Hepatocyte (in vitro differentiated cells): ENCODE measurements around the gene PIK3C2G. TPM values are rescaled to one million over a fixed set of nuclear protein-coding genes. Genes with fewer than 3 reads are reported as not detected.

Experiments
- DNase-seq: peaks from one replicate; pipeline ENCODE4 v3.0.0-alpha.2; 2016; ENCODE audit warnings: low spot score
- H2AFZ ChIP-seq: fragments of 200-600 bp; sonication (generic); 2 replicates; pipeline ENCODE4 v1.6.0; 2016; ENCODE audit warnings: antibody characterized with exemption, mild to moderate bottlenecking
- H3K27ac ChIP-seq: fragments of 200-600 bp; sonication (generic); 2 replicates; pipeline ENCODE4 v1.5.1; 2016; ENCODE audit warnings: mild to moderate bottlenecking
- H3K27me3 ChIP-seq: fragments of 200-600 bp; sonication (generic); 2 replicates; pipeline ENCODE4 v1.6.1; 2016
- H3K36me3 ChIP-seq: fragments of 200-600 bp; sonication (generic); replicated peaks from 2 replicates; pipeline ENCODE4 v1.5.1; 2016; ENCODE audit warnings: low read depth; ENCODE audit not compliant: insufficient read depth
- H3K4me1 ChIP-seq: fragments of 200-600 bp; sonication (generic); 2 replicates; pipeline ENCODE4 v1.5.1; 2016; ENCODE audit warnings: mild to moderate bottlenecking, moderate library complexity; ENCODE audit not compliant: insufficient read depth
- H3K4me2 ChIP-seq: fragments of 200-600 bp; sonication (generic); 2 replicates; pipeline ENCODE4 v1.6.0; 2016
- H3K4me3 ChIP-seq: fragments of 200-600 bp; sonication (generic); 2 replicates; pipeline ENCODE4 v1.5.1; 2016; ENCODE audit warnings: mild to moderate bottlenecking
- H3K79me2 ChIP-seq: fragments of 200-600 bp; sonication (generic); 2 replicates; pipeline ENCODE4 v1.6.0; 2017; ENCODE audit warnings: mild to moderate bottlenecking
- H3K9me2 ChIP-seq: fragments of 200-600 bp; sonication (generic); replicated peaks from 2 replicates; pipeline ENCODE4 v1.6.0; 2017; ENCODE audit warnings: mild to moderate bottlenecking; ENCODE audit not compliant: insufficient read depth
- H3K9me3 ChIP-seq: fragments of 200-600 bp; sonication (generic); 2 replicates; pipeline ENCODE4 v1.5.1; 2016; ENCODE audit warnings: low read depth, mild to moderate bottlenecking
- H4K20me1 ChIP-seq: fragments of 200-600 bp; sonication (generic); 2 replicates; pipeline ENCODE4 v1.6.0; 2016; ENCODE audit warnings: mild to moderate bottlenecking; ENCODE audit not compliant: insufficient read depth, poor library complexity, severe bottlenecking
- EZH2 ChIP-seq: fragments of 200-600 bp; sonication (generic); IDR thresholded peaks from 2 replicates; pipeline ENCODE4 v1.6.1; 2016; ENCODE audit warnings: antibody characterized with exemption, mild to moderate bottlenecking, borderline replicate concordance
- EZH2phosphoT487 ChIP-seq: fragments of 200-600 bp; sonication (generic); IDR thresholded peaks from one replicate; pipeline ENCODE4 v1.6.1; 2018; ENCODE audit warnings: antibody characterized with exemption, mild to moderate bottlenecking, low read depth, moderate library complexity; ENCODE audit not compliant: unreplicated experiment, severe bottlenecking
- WGBS: methylation state at CpG from one replicate; pipeline ENCODE4 v1.1.6; 2016; ENCODE audit warnings: low lambda C conversion rate; ENCODE audit errors: missing lambda C conversion rate; 5-methylcytosine and 5-hydroxymethylcytosine counted together
- polyA plus RNA-seq: library from polyadenylated mRNA; unstranded; fragments of >200 nt; fragmentation: Nextera tagmentation; extraction: Ambion mirVana; gene quantifications from 2 replicates; pipeline ENCODE4 v1.2.1, GENCODE V29; 2016
- total RNA-seq: library from RNA; depleted of rRNA; stranded (reverse); fragments of >200 nt; gene quantifications from 2 replicates; pipeline ENCODE4 v1.2.3, GENCODE V29; 2014
- TF ChIP-seq, protein P1 (sequence below): fragments of 200-600 bp; sonication (generic); IDR thresholded peaks from 2 replicates; pipeline ENCODE4 v1.5.1; 2016; ENCODE audit warnings: antibody characterized with exemption, mild to moderate bottlenecking; ENCODE audit not compliant: poor library complexity

The PIK3C2G gene
- total and polyA plus RNA-seq, 2 experiments from 2014 or later, result 3.5 to 6.7 TPM

GRCh38 chr12:18658179-18658578 lies 396.9 kb downstream of the PIK3C2G start:
- H3K27me3 ChIP-seq, result no peaks in the 10 kb centered on the region
- no peaks in the 10 kb centered on the region for H3K9me2 ChIP-seq
- H2AFZ ChIP-seq, result no peak overlapping the region
- H3K4me3 ChIP-seq, result no peak overlapping the region
- H3K9me3 ChIP-seq, result no peaks in the 10 kb centered on the region
- no peak overlapping the region for H3K27ac ChIP-seq
- no peak overlapping the region for H3K4me2 ChIP-seq
- no peaks in the 10 kb centered on the region for H3K4me1 ChIP-seq
- no peak for DNase-seq
- WGBS, result 48% methylated on average over 2 of the region's 2 CpGs
- H3K79me2 ChIP-seq, result no peaks in the 10 kb centered on the region
- H3K36me3 ChIP-seq, result no peaks in the 10 kb centered on the region
- H4K20me1 ChIP-seq, result no peaks in the 10 kb centered on the region
- TF ChIP-seq EZH2phosphoT487 (no peak), EZH2 (no peak)
- TF ChIP-seq, protein P1, sequence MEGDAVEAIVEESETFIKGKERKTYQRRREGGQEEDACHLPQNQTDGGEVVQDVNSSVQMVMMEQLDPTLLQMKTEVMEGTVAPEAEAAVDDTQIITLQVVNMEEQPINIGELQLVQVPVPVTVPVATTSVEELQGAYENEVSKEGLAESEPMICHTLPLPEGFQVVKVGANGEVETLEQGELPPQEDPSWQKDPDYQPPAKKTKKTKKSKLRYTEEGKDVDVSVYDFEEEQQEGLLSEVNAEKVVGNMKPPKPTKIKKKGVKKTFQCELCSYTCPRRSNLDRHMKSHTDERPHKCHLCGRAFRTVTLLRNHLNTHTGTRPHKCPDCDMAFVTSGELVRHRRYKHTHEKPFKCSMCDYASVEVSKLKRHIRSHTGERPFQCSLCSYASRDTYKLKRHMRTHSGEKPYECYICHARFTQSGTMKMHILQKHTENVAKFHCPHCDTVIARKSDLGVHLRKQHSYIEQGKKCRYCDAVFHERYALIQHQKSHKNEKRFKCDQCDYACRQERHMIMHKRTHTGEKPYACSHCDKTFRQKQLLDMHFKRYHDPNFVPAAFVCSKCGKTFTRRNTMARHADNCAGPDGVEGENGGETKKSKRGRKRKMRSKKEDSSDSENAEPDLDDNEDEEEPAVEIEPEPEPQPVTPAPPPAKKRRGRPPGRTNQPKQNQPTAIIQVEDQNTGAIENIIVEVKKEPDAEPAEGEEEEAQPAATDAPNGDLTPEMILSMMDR, result no peak

DNA sequence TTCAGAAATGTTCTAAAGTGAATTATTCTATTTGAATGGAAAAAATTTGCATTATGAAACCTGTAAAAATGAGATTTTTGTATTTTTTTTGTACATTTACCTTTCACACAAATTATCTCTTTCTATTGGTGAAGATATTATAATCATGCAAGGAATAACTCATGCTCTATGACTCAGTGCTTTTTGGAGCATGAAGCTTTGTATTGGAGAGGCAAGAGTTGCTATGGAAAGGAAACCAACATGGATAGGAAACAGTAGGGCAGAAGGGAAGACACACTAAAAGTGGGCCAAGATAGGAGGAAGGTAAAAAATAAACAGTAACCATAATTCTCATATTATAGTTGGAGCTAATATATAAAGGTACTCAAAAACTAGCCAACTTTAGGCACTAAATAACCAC lies 397.5 kb downstream of the PIK3C2G start:
- TF ChIP-seq, protein P1, result no peak
- TF ChIP-seq EZH2phosphoT487 (no peak), EZH2 (no peak)
- no peak overlapping the region for H3K27ac ChIP-seq
- no peak overlapping the region for H2AFZ ChIP-seq
- no peaks in the 10 kb centered on the region for H3K9me2 ChIP-seq
- no peak overlapping the region for H3K4me2 ChIP-seq
- DNase-seq, result no peak
- H3K36me3 ChIP-seq, result no peaks in the 10 kb centered on the region
- no peaks in the 10 kb centered on the region for H3K4me1 ChIP-seq
- H3K9me3 ChIP-seq, result no peaks in the 10 kb centered on the region
- H3K79me2 ChIP-seq, result no peaks in the 10 kb centered on the region
- no peaks in the 10 kb centered on the region for H3K27me3 ChIP-seq
- H4K20me1 ChIP-seq, result no peaks in the 10 kb centered on the region
- H3K4me3 ChIP-seq, result no peak overlapping the region

- no peak overlapping the region for H2AFZ ChIP-seq
- no peaks in the 10 kb centered on the region for H3K27me3 ChIP-seq
- H3K9me3 ChIP-seq, result no peaks in the 10 kb centered on the region
- H4K20me1 ChIP-seq, result no peaks in the 10 kb centered on the region
- TF ChIP-seq EZH2, result no peak
- TF ChIP-seq EZH2phosphoT487, result no peak
- TF ChIP-seq, protein P1, result no peak
- H3K79me2 ChIP-seq, result no peaks in the 10 kb centered on the region
- peaks cover 9% of the 10 kb centered on the region for H3K4me1 ChIP-seq
- DNase-seq, result peak; percentile 9
- H3K9me2 ChIP-seq, result no peaks in the 10 kb centered on the region
- no peaks in the 10 kb centered on the region for H3K36me3 ChIP-seq
- no peak overlapping the region for H3K4me2 ChIP-seq
- H3K4me3 ChIP-seq, result no peak overlapping the region
- H3K27ac ChIP-seq, result no peak overlapping the region
Observed at GRCh38 chr12:18676141-18676540, 414.8 kb downstream of the PIK3C2G start.

- Histone ChIP-seq H2AFZ (no peak overlapping the region), H3K27me3 (no peaks in the 10 kb centered on the region), H3K27ac (no peak overlapping the region), H3K4me3 (no peak overlapping the region), H3K79me2 (no peaks in the 10 kb centered on the region), H4K20me1 (no peaks in the 10 kb centered on the region), H3K9me2 (no peaks in the 10 kb centered on the region), H3K9me3 (no peaks in the 10 kb centered on the region), H3K4me1 (peaks cover 9% of the 10 kb centered on the region), H3K4me2 (no peak overlapping the region), H3K36me3 (no peaks in the 10 kb centered on the region)
- WGBS, result 67% methylated on average over 5 of the region's 5 CpGs
- DNase-seq, result no peak
- no peak for TF ChIP-seq EZH2
- TF ChIP-seq EZH2phosphoT487, result no peak
- TF ChIP-seq, protein P1, result no peak
Observed at GRCh38 chr12:18676996-18677588, 415.8 kb downstream of the PIK3C2G start.
